RWPE1 (cell line): Measurements from ENCODE around the gene WASF2.
A peak's percentile ranks its signal among the peaks of the same experiment; 100 is the strongest.
"Not testable (repeated sequence)": the region's sequence is repeated elsewhere in the genome, so short reads cannot be mapped to it uniquely, and the experiment has no call there.

Experiments
- CTCF ChIA-PET: fragments of 350-600 bp; sonication (Branson Sonifier 250); formaldehyde crosslinking; extraction: SDS; loops from one replicate; lab custom pipeline; 2021; lab: Yijun Ruan, JAX
- POLR2A ChIA-PET: fragments of 400-600 bp; formaldehyde crosslinking; extraction: SDS; loops from one replicate; lab custom pipeline; 2020; ENCODE audit warnings: antibody characterized with exemption; ENCODE audit not compliant: low non-redundant PET; lab: Yijun Ruan, JAX
- DNase-seq: peaks from one replicate; pipeline ENCODE4 v3.0.0; 2012; ENCODE audit warnings: low spot score
- H3K27ac ChIP-seq: fragments of 450-650 bp; 2 replicates; pipeline ENCODE4 v1.5.1; 2017
- CTCF ChIP-seq: fragments of 450-650 bp; conservative IDR thresholded peaks from 2 replicates; pipeline ENCODE4 v1.5.1; 2017; ENCODE audit warnings: low read depth, mild to moderate bottlenecking

WASF2 gene

GRCh38 chr1:27392778-27393635, 97.0 kb downstream of the WASF2 start:
- H3K27ac ChIP-seq, result peak overlapping the region; percentile 75
- POLR2A ChIA-PET, result no interaction called here
- no peak for TF ChIP-seq CTCF
- DNase-seq, result no peak
- CTCF ChIA-PET, result interaction anchor here (0.8 to 1.1 kb wide), 3 partner anchors 51 to 214 kb away, joined by 3 to 4 read pairs (median 3); partner anchors contain the start of gene SYTL1

GRCh38 chr1:27392096-27392777, 97.7 kb downstream of the WASF2 start, which contains the start of gene GPR3:
Gene GPR3 (plus strand): TSS chr1:27392622. CDS start chr1:27393799, 1,177 bp downstream.
- peak; percentile 73 for TF ChIP-seq CTCF
- peak; percentile 98 for DNase-seq
- CTCF ChIA-PET, result interaction anchor here (0.5 to 1.9 kb wide), 3 partner anchors 26 to 214 kb away, joined by 4 to 7 read pairs (median 5); partner anchors contain the start of gene MAP3K6
- POLR2A ChIA-PET, result interaction anchor here (0.5 kb wide), 1 partner anchor 26 kb away, joined by 3 read pairs; no protein-coding TSS in a partner anchor
- peak within 1 kb of the TSS; percentile 75 for H3K27ac ChIP-seq

GRCh38 chr1:27391511-27392095, 98.4 kb downstream of the WASF2 start:
- peak overlapping the region; percentile 75 for H3K27ac ChIP-seq
- TF ChIP-seq CTCF, result no peak
- no peak for DNase-seq
- ChIA-PET POLR2A (interaction anchor here (0.5 kb wide), 1 partner anchor 26 kb away, joined by 3 read pairs; no protein-coding TSS in a partner anchor), CTCF (interaction anchor here (0.5 to 5.3 kb wide), 6 partner anchors 25 to 1634 kb away, joined by 4 to 45 read pairs (median 5); partner anchors contain the start of gene MAP3K6)

GRCh38 chr1:27388337-27389005, 101.5 kb downstream of the WASF2 start:
- peak; percentile 74 for DNase-seq
- ChIA-PET POLR2A (interaction anchor here (1.7 kb wide), 1 partner anchor 22 kb away, joined by 3 read pairs; the partner anchor contains the start of gene MAP3K6), CTCF (interaction anchor here (0.6 to 5.3 kb wide), 10 partner anchors 9 to 294 kb away, joined by 3 to 45 read pairs (median 5); partner anchors contain the start of gene MAP3K6)
- no peak overlapping the region for H3K27ac ChIP-seq
- peak; percentile 91 for TF ChIP-seq CTCF

GRCh38 chr1:27384797-27385196, 105.2 kb downstream of the WASF2 start:
- CTCF ChIA-PET, result interaction anchor here (0.6 kb wide), 1 partner anchor 248 kb away, joined by 3 read pairs; no protein-coding TSS in a partner anchor
- POLR2A ChIA-PET, DNase-seq, H3K27ac ChIP-seq: not testable (repeated sequence)

GRCh38 chr1:27383661-27384060, 106.3 kb downstream of the WASF2 start:
- no peak for TF ChIP-seq CTCF
- no peak for DNase-seq
- peak overlapping the region; percentile 27 for H3K27ac ChIP-seq
- ChIA-PET CTCF (interaction anchor here (2.7 kb wide), 1 partner anchor 83 kb away, joined by 12 read pairs; no protein-coding TSS in a partner anchor), POLR2A (interaction anchor here (1.3 kb wide), 1 partner anchor 83 kb away, joined by 4 read pairs; no protein-coding TSS in a partner anchor)
